ENCODE data around the gene ODAD4. TPM values are rescaled to one million over a fixed set of nuclear protein-coding genes. Genes with fewer than 3 reads are reported as not detected.

Gene ODAD4
- total RNA-seq, 2 experiments from 2014 or later, result 1.1 to 1.3 TPM

GRCh38 chr17:41885733-41886132 lies 44.7 kb upstream of the ODAD4 start:
- CTCF ChIA-PET (ENCODE audit: unreplicated experiment), result no interaction called here
- Histone ChIP-seq H3K9me2 (ENCODE audit: insufficient read depth, low read length) (no peaks in the 10 kb centered on the region), H3K4me2 (ENCODE audit: low read length) (no peak overlapping the region), H3K79me2 (ENCODE audit: insufficient read depth, low read depth, low read length) (no peaks in the 10 kb centered on the region), H3K27ac (ENCODE audit: low read depth, low read length, poor library complexity, severe bottlenecking) (no peak overlapping the region), H3K4me1 (ENCODE audit: insufficient read depth, low read length, poor library complexity, severe bottlenecking) (no peaks in the 10 kb centered on the region), H4K20me1 (ENCODE audit: insufficient read depth, low read length) (no peaks in the 10 kb centered on the region), H3K9me3 (ENCODE audit: low read length) (no peaks in the 10 kb centered on the region), H3K36me3 (ENCODE audit: insufficient read depth, low read length) (peaks cover 93% of the 10 kb centered on the region), H3K4me3 (ENCODE audit: low read depth, low read length, poor library complexity, severe bottlenecking) (no peak overlapping the region), H2AFZ (ENCODE audit: low read length) (no peak overlapping the region)
- POLR2A ChIA-PET, result interaction anchor here (0.6 kb wide), 1 partner anchor 36 kb away, joined by 8 read pairs; no protein-coding TSS in a partner anchor
- no TSS peak for BruUV-seq (replicated peaks)
- TF ChIP-seq CTCF (conservative IDR thresholded peaks at IDR 0.05; ENCODE audit: low read length) (peak; percentile 62), EZH2phosphoT487 (IDR thresholded peaks at IDR 0.05; ENCODE audit: borderline replicate concordance, low read depth, low read length) (no peak)
- intact Hi-C loops (cut with micrococcal nuclease; ENCODE audit: unreplicated experiment), result no loop called here
- no peak for DNase-seq (ENCODE audit: low spot score)

GRCh38 chr17:41888332-41888965 lies 42.0 kb upstream of the ODAD4 start:
- no peak for DNase-seq (ENCODE audit: low spot score)
- TF ChIP-seq EZH2phosphoT487 (IDR thresholded peaks at IDR 0.05; ENCODE audit: borderline replicate concordance, low read depth, low read length), result no peak
- Histone ChIP-seq H3K79me2 (ENCODE audit: insufficient read depth, low read depth, low read length) (no peaks in the 10 kb centered on the region), H3K9me2 (ENCODE audit: insufficient read depth, low read length) (no peaks in the 10 kb centered on the region), H4K20me1 (ENCODE audit: insufficient read depth, low read length) (no peaks in the 10 kb centered on the region), H3K36me3 (ENCODE audit: insufficient read depth, low read length) (peaks cover 97% of the 10 kb centered on the region), H3K4me1 (ENCODE audit: insufficient read depth, low read length, poor library complexity, severe bottlenecking) (no peaks in the 10 kb centered on the region), H3K4me2 (ENCODE audit: low read length) (no peak overlapping the region), H2AFZ (ENCODE audit: low read length) (no peak overlapping the region), H3K27ac (ENCODE audit: low read depth, low read length, poor library complexity, severe bottlenecking) (no peak overlapping the region), H3K9me3 (ENCODE audit: low read length) (no peaks in the 10 kb centered on the region), H3K4me3 (ENCODE audit: low read depth, low read length, poor library complexity, severe bottlenecking) (no peak overlapping the region)
- BruUV-seq (replicated peaks), result no TSS peak
- ChIA-PET CTCF (ENCODE audit: unreplicated experiment) (interaction anchor here (0.6 kb wide), 1 partner anchor 15 kb away, joined by 4 read pairs; no protein-coding TSS in a partner anchor), POLR2A (no interaction called here)
- intact Hi-C loops (cut with micrococcal nuclease; ENCODE audit: unreplicated experiment), result no loop called here

- Histone ChIP-seq H3K9me3 (ENCODE audit: low read length) (no peaks in the 10 kb centered on the region), H3K4me1 (ENCODE audit: insufficient read depth, low read length, poor library complexity, severe bottlenecking) (no peaks in the 10 kb centered on the region), H4K20me1 (ENCODE audit: insufficient read depth, low read length) (no peaks in the 10 kb centered on the region), H3K4me2 (ENCODE audit: low read length) (no peak overlapping the region), H3K27ac (ENCODE audit: low read depth, low read length, poor library complexity, severe bottlenecking) (no peak overlapping the region), H2AFZ (ENCODE audit: low read length) (no peak overlapping the region), H3K4me3 (ENCODE audit: low read depth, low read length, poor library complexity, severe bottlenecking) (no peak overlapping the region), H3K9me2 (ENCODE audit: insufficient read depth, low read length) (no peaks in the 10 kb centered on the region), H3K36me3 (ENCODE audit: insufficient read depth, low read length) (peaks cover 97% of the 10 kb centered on the region), H3K79me2 (ENCODE audit: insufficient read depth, low read depth, low read length) (no peaks in the 10 kb centered on the region)
- no peak for DNase-seq (ENCODE audit: low spot score)
- intact Hi-C loops (cut with micrococcal nuclease; ENCODE audit: unreplicated experiment), result no loop called here
- TF ChIP-seq CTCF (conservative IDR thresholded peaks at IDR 0.05; ENCODE audit: low read length) (no peak), EZH2phosphoT487 (IDR thresholded peaks at IDR 0.05; ENCODE audit: borderline replicate concordance, low read depth, low read length) (no peak)
- no TSS peak for BruUV-seq (replicated peaks)
- ChIA-PET POLR2A (no interaction called here), CTCF (ENCODE audit: unreplicated experiment) (no interaction called here)
Observed at GRCh38 chr17:41891135-41892020, 39.0 kb upstream of the ODAD4 start.
